Thoracic aorta (tissue), 2 donors: ENCODE results near the gene MYOF. TPM values are rescaled to one million over a fixed set of nuclear protein-coding genes. Genes with fewer than 3 reads are reported as not detected.
"Not testable (repeated sequence)": the region's sequence is repeated elsewhere in the genome, so short reads cannot be mapped to it uniquely, and the experiment has no call there.

Experiments
- ATAC-seq: fragments of 150-250 bp; one replicate; pipeline ENCODE4 v1.8.0; 2017; ENCODE audit warnings: low read depth; ENCODE audit not compliant: insufficient number of reproducible peaks, low FRiP score
- DNase-seq: peaks from one replicate; pipeline ENCODE4 v3.0.0-alpha.2; 2020; ENCODE audit warnings: low spot score
- H3K27ac ChIP-seq, 2 donors: fragments of 200-600 bp; sonication (generic); 1 replicate in 1 of 2; 2 replicates in 1 of 2; pipeline ENCODE4 v1.5.1; 2016; ENCODE audit warnings: mild to moderate bottlenecking in 2 of 2, moderate library complexity in 2 of 2
- H3K27me3 ChIP-seq: fragments of 200-600 bp; sonication (generic); replicated peaks from 2 replicates; pipeline ENCODE4 v1.6.0; 2016; ENCODE audit warnings: mild to moderate bottlenecking; ENCODE audit not compliant: insufficient read depth
- H3K36me3 ChIP-seq: fragments of 200-600 bp; sonication (generic); one replicate; pipeline ENCODE4 v1.5.1; 2016
- H3K4me1 ChIP-seq, 2 donors: fragments of 200-600 bp; sonication (generic); 1 replicate in 1 of 2; 2 replicates in 1 of 2; pipeline versions ENCODE4 v1.5.1 to v1.6.0; 2016; ENCODE audit warnings: low read depth in 2 of 2, mild to moderate bottlenecking in 1 of 2; ENCODE audit not compliant: control insufficient read depth in 1 of 2
- H3K4me3 ChIP-seq: fragments of 200-600 bp; sonication (generic); 2 replicates; pipeline ENCODE4 v1.5.1; 2016; ENCODE audit warnings: mild to moderate bottlenecking
- H3K9me3 ChIP-seq: fragments of 200-600 bp; sonication (generic); 2 replicates; pipeline ENCODE4 v1.5.1; 2016
- total RNA-seq, 2 donors: library from RNA; depleted of rRNA; stranded (reverse); fragments of >200 nt; gene quantifications; one replicate each; pipeline versions ENCODE4 v1.1.0 to v1.2.3, GENCODE V29; 2016
- TF ChIP-seq, protein P1 (sequence below): fragments of 200-600 bp; sonication (generic); IDR thresholded peaks from one replicate; pipeline ENCODE4 v1.5.1; 2019; ENCODE audit warnings: antibody characterized with exemption

Gene MYOF
- total RNA-seq, 2 donors from 2014 or later, result 132 to 138 TPM

DNA sequence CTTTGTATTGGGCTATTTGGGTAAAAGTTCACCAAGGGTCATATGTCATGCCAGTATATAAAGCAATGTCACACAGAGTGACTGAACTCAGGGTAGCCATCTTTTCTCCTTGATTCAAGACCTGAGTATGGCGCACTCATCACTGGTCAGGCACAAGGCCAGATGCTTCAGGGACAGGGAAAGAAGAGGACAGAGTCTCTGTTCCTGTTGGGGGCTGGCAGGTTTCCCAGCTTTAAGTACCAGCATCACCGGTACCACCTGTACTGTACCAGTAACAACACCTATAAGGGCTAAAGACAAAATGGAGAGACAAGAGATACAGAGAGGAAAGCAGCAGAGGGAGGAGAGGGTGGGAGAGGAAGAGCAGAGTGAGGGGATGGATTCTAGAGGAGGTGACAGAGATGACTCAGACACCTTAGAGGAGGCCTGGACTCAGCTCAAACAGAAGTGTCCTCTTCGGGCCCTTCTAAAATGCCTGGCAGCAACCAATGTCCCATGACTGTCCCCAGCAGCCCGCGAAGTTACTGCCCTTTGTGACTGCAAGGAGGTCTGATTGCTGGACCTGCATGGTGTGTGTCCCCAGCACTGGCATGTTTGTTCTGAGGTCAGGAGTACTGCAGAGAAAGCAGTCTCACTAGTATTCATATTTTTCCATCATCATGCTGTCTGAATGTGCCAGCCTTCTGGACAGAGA lies 191.3 kb downstream of the MYOF start:
- Histone ChIP-seq H3K4me1 (no peaks in the 10 kb centered on the region), H3K9me3 (no peaks in the 10 kb centered on the region), H3K36me3 (no peaks in the 10 kb centered on the region), H3K27ac (no peak overlapping the region), H3K27me3 (no peaks in the 10 kb centered on the region), H3K4me3 (no peak overlapping the region)
- ATAC-seq, result no peak
- DNase-seq, result no peak
- TF ChIP-seq, protein P1, sequence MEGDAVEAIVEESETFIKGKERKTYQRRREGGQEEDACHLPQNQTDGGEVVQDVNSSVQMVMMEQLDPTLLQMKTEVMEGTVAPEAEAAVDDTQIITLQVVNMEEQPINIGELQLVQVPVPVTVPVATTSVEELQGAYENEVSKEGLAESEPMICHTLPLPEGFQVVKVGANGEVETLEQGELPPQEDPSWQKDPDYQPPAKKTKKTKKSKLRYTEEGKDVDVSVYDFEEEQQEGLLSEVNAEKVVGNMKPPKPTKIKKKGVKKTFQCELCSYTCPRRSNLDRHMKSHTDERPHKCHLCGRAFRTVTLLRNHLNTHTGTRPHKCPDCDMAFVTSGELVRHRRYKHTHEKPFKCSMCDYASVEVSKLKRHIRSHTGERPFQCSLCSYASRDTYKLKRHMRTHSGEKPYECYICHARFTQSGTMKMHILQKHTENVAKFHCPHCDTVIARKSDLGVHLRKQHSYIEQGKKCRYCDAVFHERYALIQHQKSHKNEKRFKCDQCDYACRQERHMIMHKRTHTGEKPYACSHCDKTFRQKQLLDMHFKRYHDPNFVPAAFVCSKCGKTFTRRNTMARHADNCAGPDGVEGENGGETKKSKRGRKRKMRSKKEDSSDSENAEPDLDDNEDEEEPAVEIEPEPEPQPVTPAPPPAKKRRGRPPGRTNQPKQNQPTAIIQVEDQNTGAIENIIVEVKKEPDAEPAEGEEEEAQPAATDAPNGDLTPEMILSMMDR, result no peak

DNA sequence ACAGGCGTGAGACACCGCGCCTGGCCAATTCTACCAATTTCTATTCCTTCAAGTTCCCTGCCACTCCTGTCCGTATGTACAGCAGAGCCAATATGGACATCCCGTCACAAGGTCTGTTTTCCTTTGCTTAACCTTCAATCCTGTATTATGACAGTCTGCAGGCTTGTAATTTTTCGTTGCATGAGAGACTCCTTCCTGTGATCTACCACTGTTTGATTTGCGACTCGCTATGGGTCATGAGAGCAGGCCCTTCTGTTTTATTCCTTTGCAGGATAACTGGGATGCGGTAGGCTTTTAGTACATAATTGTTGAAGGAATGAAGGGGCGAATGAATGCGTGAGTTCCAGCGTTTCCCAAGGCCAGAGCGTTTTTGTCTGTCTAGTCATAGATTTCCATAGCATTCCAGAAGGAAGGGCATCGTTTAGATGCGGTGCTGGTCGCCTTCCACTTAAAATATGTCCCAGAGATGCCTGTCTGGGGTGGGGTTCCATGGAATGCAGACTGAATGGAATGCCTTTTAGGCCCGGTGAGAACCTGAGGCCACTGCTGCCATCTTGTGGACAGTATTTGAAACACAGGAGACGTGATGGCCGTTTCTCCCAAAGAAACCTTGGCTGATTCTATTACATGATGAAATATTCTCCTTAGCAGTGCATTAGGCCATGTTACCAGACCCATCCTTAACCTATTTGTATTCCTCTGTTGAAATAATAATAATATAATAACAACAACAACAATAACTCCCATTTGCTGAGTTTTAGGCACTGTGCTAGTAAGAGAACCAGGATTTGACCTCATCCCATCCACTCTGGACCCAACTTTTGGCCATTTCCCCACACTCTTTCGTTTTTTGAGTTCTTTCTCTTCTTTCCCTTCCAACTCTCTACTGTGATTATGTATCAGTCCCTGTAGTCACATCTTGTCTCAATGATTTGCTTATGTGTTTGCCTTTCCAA lies 193.2 kb downstream of the MYOF start:
- ATAC-seq (peak; percentile 86), DNase-seq (peak; percentile 35)
- TF ChIP-seq, protein P1, result peak; percentile 82

DNA sequence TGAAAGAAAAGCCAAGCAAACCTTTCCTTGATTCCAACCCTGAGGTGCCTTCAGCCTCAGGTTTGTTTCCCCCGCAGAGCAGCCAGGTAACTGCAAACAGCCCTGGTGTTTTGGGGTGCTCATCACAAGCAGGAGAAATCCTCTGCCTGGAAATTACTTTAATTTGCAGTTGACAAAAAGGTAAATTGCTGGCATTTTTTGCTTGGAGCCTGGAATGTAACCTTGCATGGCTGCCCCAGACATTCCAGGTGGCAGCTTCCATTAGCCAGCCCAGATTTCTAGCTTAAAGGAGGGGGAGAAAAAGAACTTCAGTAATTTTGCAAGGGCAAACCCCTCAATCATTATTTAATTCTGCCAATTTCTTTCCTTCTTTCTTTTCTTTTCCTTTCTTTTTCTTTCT lies 194.4 kb downstream of the MYOF start:
- Histone ChIP-seq H3K4me1 (no peaks in the 10 kb centered on the region), H3K4me3 (no peak overlapping the region), H3K36me3 (no peaks in the 10 kb centered on the region), H3K27ac (no peak overlapping the region), H3K27me3 (no peaks in the 10 kb centered on the region), H3K9me3 (no peaks in the 10 kb centered on the region)
- ATAC-seq (no peak), DNase-seq (no peak)
- TF ChIP-seq, protein P1, result no peak

More for the DNA sequence above, 193.2 kb downstream of the MYOF start:
- Histone ChIP-seq H3K36me3 (no peaks in the 10 kb centered on the region), H3K4me1 (no peaks in the 10 kb centered on the region), H3K27ac (peak overlapping the region in 1 of 2 donors; percentile 24), H3K4me3 (no peak overlapping the region), H3K9me3 (no peaks in the 10 kb centered on the region), H3K27me3 (no peaks in the 10 kb centered on the region)

DNA sequence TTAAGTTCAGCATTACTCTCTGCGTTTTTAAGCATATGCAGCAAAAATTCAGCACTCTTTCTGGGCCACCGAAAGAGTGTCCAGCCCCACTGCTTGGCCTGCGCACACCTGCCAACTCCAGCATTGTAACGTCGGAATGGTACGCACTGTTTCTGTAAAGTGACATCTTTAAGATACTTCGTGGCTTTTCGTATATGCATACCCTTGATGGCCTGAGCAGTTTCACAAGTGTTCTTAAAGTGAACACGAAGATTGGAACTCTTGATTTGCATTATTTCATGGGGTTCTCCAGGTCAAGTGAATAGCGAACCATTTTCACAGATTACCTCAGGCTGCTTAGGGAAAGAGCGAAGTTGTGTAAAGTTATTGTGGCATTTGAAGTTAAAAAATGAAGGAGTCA lies 197.9 kb downstream of the MYOF start:
- not testable (repeated sequence) for H3K27me3 ChIP-seq, H3K36me3 ChIP-seq, DNase-seq, H3K27ac ChIP-seq, ATAC-seq, H3K4me1 ChIP-seq, H3K4me3 ChIP-seq, H3K9me3 ChIP-seq

DNA sequence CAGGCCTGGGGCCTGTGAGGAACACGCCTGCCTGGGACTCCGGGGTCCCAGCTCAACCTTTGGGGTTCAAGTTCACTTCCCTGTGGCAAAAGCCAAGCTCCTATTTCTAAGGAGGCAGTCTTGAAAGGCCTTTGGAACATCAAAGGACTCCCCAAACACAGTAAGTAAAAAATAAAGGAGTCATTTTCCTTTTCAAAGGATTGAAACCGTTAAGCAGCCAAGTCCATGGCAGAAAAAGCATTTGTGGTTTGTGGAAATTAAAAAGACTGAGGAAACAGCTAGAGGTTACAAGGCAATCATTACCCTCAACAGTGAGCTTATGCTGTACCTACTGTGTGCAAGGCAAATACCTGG lies 200.8 kb downstream of the MYOF start:
- no peaks in the 10 kb centered on the region for H3K27me3 ChIP-seq
- no peak overlapping the region for H3K4me3 ChIP-seq
- H3K27ac ChIP-seq, result no peak overlapping the region
- no peaks in the 10 kb centered on the region for H3K36me3 ChIP-seq
- no peak for DNase-seq
- no peak for ATAC-seq
- no peaks in the 10 kb centered on the region for H3K4me1 ChIP-seq
- TF ChIP-seq, protein P1, result no peak
- no peaks in the 10 kb centered on the region for H3K9me3 ChIP-seq
